K562 (cell line): ENCODE results near the gene SLC49A3. TPM values are rescaled to one million over a fixed set of nuclear protein-coding genes. Genes with fewer than 3 reads are reported as not detected.

Source experiments
- ATF2 ChIP-seq: sonication (generic); formaldehyde crosslinking; IDR thresholded peaks from 2 replicates; pipeline ENCODE4 v1.8.1; 2022; ENCODE audit warnings: missing genetic modification reagents
- BDP1 ChIP-seq: IDR thresholded peaks from 3 replicates; pipeline ENCODE4 v1.6.1; 2011; ENCODE audit not compliant: insufficient read length, insufficient read depth
- E2F5 ChIP-seq: sonication (generic); formaldehyde crosslinking; IDR thresholded peaks from 2 replicates; pipeline ENCODE4 v1.8.0; 2022; ENCODE audit warnings: mild to moderate bottlenecking, missing genetic modification reagents
- KDM4B ChIP-seq, 2 experiments: fragments of 450-650 bp in 1 of 2; sonication (generic) in 1 of 2; IDR thresholded peaks; 2 replicates each; pipeline ENCODE4 v1.6.1; 2016 to 2017; ENCODE audit warnings: borderline replicate concordance in 2 of 2, antibody characterized with exemption in 1 of 2, low read depth in 1 of 2, mild to moderate bottlenecking in 1 of 2
- MCM7 ChIP-seq, 2 experiments: fragments of 450-650 bp; IDR thresholded peaks; 2 replicates each; pipeline ENCODE4 v1.6.1; 2016 to 2018
- MTA3 ChIP-seq: fragments of 450-650 bp; formaldehyde crosslinking; IDR thresholded peaks from 2 replicates; pipeline ENCODE4 v1.6.1; 2017; ENCODE audit warnings: mild to moderate bottlenecking, borderline replicate concordance
- NONO ChIP-seq, 2 experiments: fragments of 200-400 bp in 1 of 2; fragments of 450-650 bp in 1 of 2; formaldehyde crosslinking in 1 of 2; IDR thresholded peaks; 2 replicates each; pipeline ENCODE4 v1.6.1; 2017; ENCODE audit warnings: low read depth in 2 of 2, mild to moderate bottlenecking in 2 of 2, moderate library complexity in 2 of 2, low read length in 1 of 2
- NR3C1 ChIP-seq: sonication (generic); formaldehyde crosslinking; IDR thresholded peaks from 2 replicates; pipeline ENCODE4 v1.8.1; 2022; ENCODE audit warnings: missing genetic modification reagents
- PTRF ChIP-seq: fragments of 450-650 bp; IDR thresholded peaks from 2 replicates; pipeline ENCODE4 v1.6.1; 2016; ENCODE audit warnings: mild to moderate bottlenecking, missing genetic modification characterization, missing compliant biosample characterization
- RBBP5 ChIP-seq: fragments of 200-600 bp; sonication (generic); IDR thresholded peaks from 2 replicates; pipeline ENCODE4 v1.6.1; 2012; ENCODE audit warnings: borderline replicate concordance, mild to moderate bottlenecking, low read length, control low read depth, inconsistent platforms; ENCODE audit not compliant: insufficient read depth, poor library complexity, severe bottlenecking
- RHOXF2B ChIP-seq: fragments of 250-450 bp; sonication (Bioruptor Pico); conservative IDR thresholded peaks from 2 replicates; pipeline ENCODE4 v1.5.1; 2021
- SIN3A ChIP-seq, 2 experiments: fragments of 150-350 bp in 1 of 2; IDR thresholded peaks; 2 replicates each; pipeline ENCODE4 v1.6.1; 2011 to 2016; ENCODE audit warnings: borderline replicate concordance in 2 of 2, low read depth in 2 of 2, low read length in 2 of 2, mild to moderate bottlenecking in 2 of 2, moderate library complexity in 2 of 2; ENCODE audit not compliant: control insufficient read depth in 1 of 2
- SMARCE1 ChIP-seq: fragments of 450-650 bp; IDR thresholded peaks from 2 replicates; pipeline ENCODE4 v1.7.1; 2016; ENCODE audit warnings: mild to moderate bottlenecking
- TSC22D4 ChIP-seq: fragments of 450-650 bp; IDR thresholded peaks from 2 replicates; pipeline ENCODE4 v1.6.1; 2016; ENCODE audit warnings: missing genetic modification characterization, missing biosample characterization, control low read depth
- VEZF1 ChIP-seq: fragments of 200-800 bp; sonication (Bioruptor generic); IDR thresholded peaks from 2 replicates; pipeline ENCODE4 v1.6.1; 2017; ENCODE audit warnings: missing genetic modification characterization, missing compliant biosample characterization
- YBX1 ChIP-seq: fragments of 450-650 bp; IDR thresholded peaks from 2 replicates; pipeline ENCODE4 v1.7.1; 2016; ENCODE audit warnings: mild to moderate bottlenecking
- ZMIZ1 ChIP-seq, 2 experiments: fragments of 150-350 bp in 1 of 2; IDR thresholded peaks; 2 replicates each; pipeline ENCODE4 v1.6.1; 2012 to 2016; ENCODE audit warnings: low read depth in 2 of 2, low read length in 2 of 2, mild to moderate bottlenecking in 1 of 2, moderate library complexity in 1 of 2
- ZNF253 ChIP-seq: fragments of 250-450 bp; sonication (Bioruptor Pico); conservative IDR thresholded peaks from 2 replicates; pipeline ENCODE4 v1.6.1; 2021; ENCODE audit warnings: mild to moderate bottlenecking
- polyA plus RNA-seq, 8 experiments: library from polyadenylated mRNA; depleted of rRNA in 4 of 8; stranded (reverse) in 5 of 8; unstranded in 3 of 8; fragments of >200 nt; fragmentation: Nextera tagmentation in 2 of 8; fragmentation: Illumina TruSeq in 1 of 8; extraction: Ambion mirVana in 2 of 8; extraction: Trizol in 1 of 8; gene quantifications; 2 replicates each; pipeline versions ENCODE4 v1.2.1 to v1.2.3, GENCODE V29; 2011 to 2014; ENCODE audit warnings: inconsistent platforms in 1 of 8, missing spikeins in 1 of 8
- total RNA-seq, 7 experiments: library from RNA; depleted of rRNA in 6 of 7; stranded (reverse); fragments of >200 nt in 6 of 7; fragmentation: Illumina TruSeq in 2 of 7; extraction: Trizol in 2 of 7; gene quantifications; 2 replicates each; pipeline versions ENCODE4 v1.2.1 to v1.2.3, GENCODE V29; 2011 to 2021; ENCODE audit warnings: low replicate concordance in 1 of 7

The SLC49A3 gene
- total and polyA plus RNA-seq, 9 of the 15 experiments (the other 6 are each of a cell fraction or from before 2014, with no cell fraction given), result 0.24 to 0.41 TPM; not detected in 7

GRCh38 chr4:674172-675035 is 14.5 kb downstream of the SLC49A3 start, which contains the start of the genes ATP5ME and MYL5 (continued):
- TF ChIP-seq KDM4B (IDR thresholded peaks at IDR 0.05; ENCODE audit: borderline replicate concordance in 2 of 2, low read depth in 1 of 2) (no peak), ATF2 (CRISPR knock-in tag) (peak; percentile 98), PTRF (no peak), MCM7 (IDR thresholded peaks at IDR 0.05) (no peak), YBX1 (no peak), TSC22D4 (no peak), ZMIZ1 (IDR thresholded peaks at IDR 0.05; ENCODE audit: low read depth in 2 of 2, low read length in 2 of 2) (0 out of 4 replicates have a peak, but pooled peaks of 1 of the 2 experiments have one; percentile 17), E2F5 (CRISPR knock-in tag) (no peak), RBBP5 (peak; percentile 57), RHOXF2B (CRISPR knock-in tag) (no peak), ZNF253 (CRISPR knock-in tag) (no peak), VEZF1 (peak; percentile 78), SMARCE1 (no peak), NONO (IDR thresholded peaks at IDR 0.05; ENCODE audit: low read depth in 2 of 2, low read length in 1 of 2) (0 out of 4 replicates have a peak, but pooled peaks of 1 of the 2 experiments have one; percentile 7), MTA3 (peak; percentile 72; the same call in 1 of the 2 replicates), NR3C1 (CRISPR knock-in tag) (no peak), BDP1 (no peak), SIN3A (IDR thresholded peaks at IDR 0.05; ENCODE audit: borderline replicate concordance in 2 of 2, control insufficient read depth in 1 of 2, low read depth in 2 of 2, low read length in 2 of 2) (peak in 1 of 2 experiments; percentile 85; a peak in 3 of 4 replicates)
